ENCODE measurements around the gene CCDC85B.

DNA sequence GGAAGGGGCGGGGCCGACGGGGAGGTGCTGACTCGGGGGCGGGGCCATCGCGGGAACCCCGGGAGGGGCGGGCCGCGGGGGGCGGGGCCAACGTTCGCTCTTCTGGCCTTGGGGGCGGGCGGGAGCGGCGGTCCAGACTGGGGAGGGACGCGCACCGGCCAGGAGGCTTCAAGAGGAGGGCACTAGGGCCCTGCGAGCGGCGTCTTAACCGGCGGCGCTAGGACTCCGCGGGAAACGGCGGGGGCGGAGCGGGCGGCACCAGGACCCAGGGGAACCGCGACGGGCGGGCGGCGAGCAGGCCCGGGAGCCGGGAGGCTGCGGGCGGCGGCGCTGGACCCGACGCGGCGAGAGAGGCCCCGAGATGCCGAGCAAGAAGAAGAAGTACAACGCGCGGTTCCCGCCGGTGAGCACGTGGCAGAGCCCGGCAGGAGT lies 28.7 kb downstream of the CCDC85B start, which contains the start of gene DRAP1:
- TF ChIP-seq, protein P1, sequence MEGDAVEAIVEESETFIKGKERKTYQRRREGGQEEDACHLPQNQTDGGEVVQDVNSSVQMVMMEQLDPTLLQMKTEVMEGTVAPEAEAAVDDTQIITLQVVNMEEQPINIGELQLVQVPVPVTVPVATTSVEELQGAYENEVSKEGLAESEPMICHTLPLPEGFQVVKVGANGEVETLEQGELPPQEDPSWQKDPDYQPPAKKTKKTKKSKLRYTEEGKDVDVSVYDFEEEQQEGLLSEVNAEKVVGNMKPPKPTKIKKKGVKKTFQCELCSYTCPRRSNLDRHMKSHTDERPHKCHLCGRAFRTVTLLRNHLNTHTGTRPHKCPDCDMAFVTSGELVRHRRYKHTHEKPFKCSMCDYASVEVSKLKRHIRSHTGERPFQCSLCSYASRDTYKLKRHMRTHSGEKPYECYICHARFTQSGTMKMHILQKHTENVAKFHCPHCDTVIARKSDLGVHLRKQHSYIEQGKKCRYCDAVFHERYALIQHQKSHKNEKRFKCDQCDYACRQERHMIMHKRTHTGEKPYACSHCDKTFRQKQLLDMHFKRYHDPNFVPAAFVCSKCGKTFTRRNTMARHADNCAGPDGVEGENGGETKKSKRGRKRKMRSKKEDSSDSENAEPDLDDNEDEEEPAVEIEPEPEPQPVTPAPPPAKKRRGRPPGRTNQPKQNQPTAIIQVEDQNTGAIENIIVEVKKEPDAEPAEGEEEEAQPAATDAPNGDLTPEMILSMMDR (IDR thresholded peaks at IDR 0.05), result no peak
- no peak for TF ChIP-seq POLR2A (IDR thresholded peaks at IDR 0.05)

Measured in testis (tissue), 2 donors.